K562 (cell line): ENCODE results near the gene INMT. TPM values are rescaled to one million over a fixed set of nuclear protein-coding genes. Genes with fewer than 3 reads are reported as not detected.

Source experiments
- NCOA1 ChIP-seq: fragments of 450-650 bp; IDR thresholded peaks from 2 replicates; pipeline ENCODE4 v1.6.1; 2016; ENCODE audit warnings: low read depth
- NONO ChIP-seq, 2 experiments: fragments of 200-400 bp in 1 of 2; fragments of 450-650 bp in 1 of 2; formaldehyde crosslinking in 1 of 2; IDR thresholded peaks; 2 replicates each; pipeline ENCODE4 v1.6.1; 2017; ENCODE audit warnings: low read depth in 2 of 2, mild to moderate bottlenecking in 2 of 2, moderate library complexity in 2 of 2, low read length in 1 of 2
- PHB2 ChIP-seq: fragments of 450-650 bp; IDR thresholded peaks from 2 replicates; pipeline ENCODE4 v1.6.1; 2017; ENCODE audit warnings: low read depth
- SLC30A9 ChIP-seq: fragments of 250-450 bp; sonication (Bioruptor Pico); IDR thresholded peaks from 2 replicates; pipeline ENCODE4 v1.8.0; 2022; ENCODE audit warnings: mild to moderate bottlenecking, moderate library complexity
- SMARCA5 ChIP-seq: fragments of 450-650 bp; IDR thresholded peaks from 2 replicates; pipeline ENCODE4 v1.6.1; 2016
- TAF7 ChIP-seq: fragments of 450-650 bp; IDR thresholded peaks from 2 replicates; pipeline ENCODE4 v1.6.1; 2016; ENCODE audit warnings: missing genetic modification characterization, missing compliant biosample characterization
- TCF7L2 ChIP-seq: fragments of 150-350 bp; IDR thresholded peaks from 2 replicates; pipeline ENCODE4 v1.6.1; 2016; ENCODE audit warnings: low read depth, mild to moderate bottlenecking, low read length, moderate library complexity
- polyA plus RNA-seq, 8 experiments: library from polyadenylated mRNA; depleted of rRNA in 4 of 8; stranded (reverse) in 5 of 8; unstranded in 3 of 8; fragments of >200 nt; fragmentation: Nextera tagmentation in 2 of 8; fragmentation: Illumina TruSeq in 1 of 8; extraction: Ambion mirVana in 2 of 8; extraction: Trizol in 1 of 8; gene quantifications; 2 replicates each; pipeline versions ENCODE4 v1.2.1 to v1.2.3, GENCODE V29; 2011 to 2014; ENCODE audit warnings: inconsistent platforms in 1 of 8, missing spikeins in 1 of 8
- total RNA-seq, 7 experiments: library from RNA; depleted of rRNA in 6 of 7; stranded (reverse); fragments of >200 nt in 6 of 7; fragmentation: Illumina TruSeq in 2 of 7; extraction: Trizol in 2 of 7; gene quantifications; 2 replicates each; pipeline versions ENCODE4 v1.2.1 to v1.2.3, GENCODE V29; 2011 to 2021; ENCODE audit warnings: low replicate concordance in 1 of 7
- TF ChIP-seq, protein P1 (sequence below): fragments of 200-800 bp; sonication (Bioruptor generic); IDR thresholded peaks from 2 replicates; pipeline ENCODE4 v1.6.1; 2016; ENCODE audit warnings: missing genetic modification characterization, missing compliant biosample characterization
- TF ChIP-seq, protein P2 (sequence below): sonication (generic); formaldehyde crosslinking; IDR thresholded peaks from 2 replicates; pipeline ENCODE4 v1.8.1; 2023; ENCODE audit warnings: mild to moderate bottlenecking, missing genetic modification reagents

The INMT gene
- total and polyA plus RNA-seq, 9 of the 15 experiments (the other 6 are each of a cell fraction or from before 2014, with no cell fraction given): 0.04 to 0.27 TPM; not detected in 7

DNA sequence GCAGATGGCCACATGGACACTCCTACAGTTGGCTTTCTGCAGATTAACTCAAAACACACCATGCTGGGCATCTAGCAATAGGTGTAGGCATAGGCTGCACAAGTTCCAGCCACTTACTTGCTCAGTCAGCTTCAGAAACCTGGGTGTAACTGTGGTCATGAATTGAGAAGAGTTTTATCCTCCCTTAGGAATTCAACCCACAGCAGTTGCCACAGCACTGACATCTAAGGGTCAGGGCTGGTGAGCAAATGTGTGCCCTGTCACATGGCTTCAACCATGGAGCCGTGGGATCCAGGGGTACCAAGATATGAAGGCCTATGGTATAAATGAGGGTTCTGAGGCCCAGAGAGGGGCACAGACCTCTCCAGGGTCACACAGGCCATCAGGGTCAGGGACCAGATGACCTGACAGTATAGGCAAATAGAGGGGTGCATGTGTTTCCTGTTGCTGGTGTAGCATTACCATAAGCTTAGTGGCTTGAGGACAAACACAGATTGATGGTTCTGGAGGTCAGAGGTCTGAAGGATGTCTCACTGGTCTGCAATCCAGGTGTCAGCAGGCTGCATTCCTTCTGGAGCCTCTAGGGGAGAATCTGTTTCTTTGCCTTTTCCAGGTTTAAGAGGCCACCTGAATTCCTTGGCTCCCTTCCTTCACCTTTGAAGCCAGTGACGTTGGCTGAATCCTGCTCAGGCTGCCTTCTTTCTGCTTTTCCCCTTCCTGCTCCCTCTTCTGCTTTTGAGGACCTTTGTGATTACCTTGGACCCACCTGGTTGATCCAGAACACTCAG lies 43.4 kb downstream of the INMT start (continued):
- TF ChIP-seq, protein P1, sequence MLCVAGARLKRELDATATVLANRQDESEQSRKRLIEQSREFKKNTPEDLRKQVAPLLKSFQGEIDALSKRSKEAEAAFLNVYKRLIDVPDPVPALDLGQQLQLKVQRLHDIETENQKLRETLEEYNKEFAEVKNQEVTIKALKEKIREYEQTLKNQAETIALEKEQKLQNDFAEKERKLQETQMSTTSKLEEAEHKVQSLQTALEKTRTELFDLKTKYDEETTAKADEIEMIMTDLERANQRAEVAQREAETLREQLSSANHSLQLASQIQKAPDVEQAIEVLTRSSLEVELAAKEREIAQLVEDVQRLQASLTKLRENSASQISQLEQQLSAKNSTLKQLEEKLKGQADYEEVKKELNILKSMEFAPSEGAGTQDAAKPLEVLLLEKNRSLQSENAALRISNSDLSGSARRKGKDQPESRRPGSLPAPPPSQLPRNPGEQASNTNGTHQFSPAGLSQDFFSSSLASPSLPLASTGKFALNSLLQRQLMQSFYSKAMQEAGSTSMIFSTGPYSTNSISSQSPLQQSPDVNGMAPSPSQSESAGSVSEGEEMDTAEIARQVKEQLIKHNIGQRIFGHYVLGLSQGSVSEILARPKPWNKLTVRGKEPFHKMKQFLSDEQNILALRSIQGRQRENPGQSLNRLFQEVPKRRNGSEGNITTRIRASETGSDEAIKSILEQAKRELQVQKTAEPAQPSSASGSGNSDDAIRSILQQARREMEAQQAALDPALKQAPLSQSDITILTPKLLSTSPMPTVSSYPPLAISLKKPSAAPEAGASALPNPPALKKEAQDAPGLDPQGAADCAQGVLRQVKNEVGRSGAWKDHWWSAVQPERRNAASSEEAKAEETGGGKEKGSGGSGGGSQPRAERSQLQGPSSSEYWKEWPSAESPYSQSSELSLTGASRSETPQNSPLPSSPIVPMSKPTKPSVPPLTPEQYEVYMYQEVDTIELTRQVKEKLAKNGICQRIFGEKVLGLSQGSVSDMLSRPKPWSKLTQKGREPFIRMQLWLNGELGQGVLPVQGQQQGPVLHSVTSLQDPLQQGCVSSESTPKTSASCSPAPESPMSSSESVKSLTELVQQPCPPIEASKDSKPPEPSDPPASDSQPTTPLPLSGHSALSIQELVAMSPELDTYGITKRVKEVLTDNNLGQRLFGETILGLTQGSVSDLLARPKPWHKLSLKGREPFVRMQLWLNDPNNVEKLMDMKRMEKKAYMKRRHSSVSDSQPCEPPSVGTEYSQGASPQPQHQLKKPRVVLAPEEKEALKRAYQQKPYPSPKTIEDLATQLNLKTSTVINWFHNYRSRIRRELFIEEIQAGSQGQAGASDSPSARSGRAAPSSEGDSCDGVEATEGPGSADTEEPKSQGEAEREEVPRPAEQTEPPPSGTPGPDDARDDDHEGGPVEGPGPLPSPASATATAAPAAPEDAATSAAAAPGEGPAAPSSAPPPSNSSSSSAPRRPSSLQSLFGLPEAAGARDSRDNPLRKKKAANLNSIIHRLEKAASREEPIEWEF (CRISPR knock-in tag): no peak
- TF ChIP-seq TCF7L2 (no peak), NCOA1 (no peak), SLC30A9 (CRISPR knock-in tag) (no peak), TAF7 (tag) (no peak), PHB2 (no peak), NONO (IDR thresholded peaks at IDR 0.05; ENCODE audit: low read depth in 2 of 2, low read length in 1 of 2) (no peak), SMARCA5 (no peak)
- TF ChIP-seq, protein P2, sequence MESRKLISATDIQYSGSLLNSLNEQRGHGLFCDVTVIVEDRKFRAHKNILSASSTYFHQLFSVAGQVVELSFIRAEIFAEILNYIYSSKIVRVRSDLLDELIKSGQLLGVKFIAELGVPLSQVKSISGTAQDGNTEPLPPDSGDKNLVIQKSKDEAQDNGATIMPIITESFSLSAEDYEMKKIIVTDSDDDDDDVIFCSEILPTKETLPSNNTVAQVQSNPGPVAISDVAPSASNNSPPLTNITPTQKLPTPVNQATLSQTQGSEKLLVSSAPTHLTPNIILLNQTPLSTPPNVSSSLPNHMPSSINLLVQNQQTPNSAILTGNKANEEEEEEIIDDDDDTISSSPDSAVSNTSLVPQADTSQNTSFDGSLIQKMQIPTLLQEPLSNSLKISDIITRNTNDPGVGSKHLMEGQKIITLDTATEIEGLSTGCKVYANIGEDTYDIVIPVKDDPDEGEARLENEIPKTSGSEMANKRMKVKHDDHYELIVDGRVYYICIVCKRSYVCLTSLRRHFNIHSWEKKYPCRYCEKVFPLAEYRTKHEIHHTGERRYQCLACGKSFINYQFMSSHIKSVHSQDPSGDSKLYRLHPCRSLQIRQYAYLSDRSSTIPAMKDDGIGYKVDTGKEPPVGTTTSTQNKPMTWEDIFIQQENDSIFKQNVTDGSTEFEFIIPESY (CRISPR knock-in tag): no peak
- TF ChIP-seq, all 486 proteins: peak for 0
